Gastrocnemius medialis (tissue), 4 donors: ENCODE measurements around the gene RHNO1.

ENCODE experiments used
- CTCF ChIP-seq, 5 experiments: fragments of 450-650 bp in 3 of 5; fragments of 200-600 bp in 2 of 5; sonication (generic) in 2 of 5; IDR thresholded peaks in 4 of 5; conservative IDR thresholded peaks in 1 of 5; 1 replicate in 4 of 5; 2 replicates in 1 of 5; pipeline ENCODE4 v1.5.1; 2016 to 2019; ENCODE audit warnings: antibody characterized with exemption in 5 of 5, mild to moderate bottlenecking in 3 of 5, moderate library complexity in 3 of 5
- POLR2A ChIP-seq, 2 donors: fragments of 450-650 bp; IDR thresholded peaks; one replicate each; pipeline ENCODE4 v1.6.1; 2017; ENCODE audit warnings: antibody characterized with exemption in 2 of 2, mild to moderate bottlenecking in 2 of 2, moderate library complexity in 2 of 2

- TF ChIP-seq CTCF (IDR thresholded peaks at IDR 0.05 in 4 of 5, conservative IDR thresholded peaks at IDR 0.05 in 1 of 5) (no peak), POLR2A (IDR thresholded peaks at IDR 0.05) (no peak)
Measured at GRCh38 chr12:2900642-2901041, 23.6 kb downstream of the RHNO1 start.
